Adrenal gland (tissue), 5 donors: ENCODE results near the gene GPATCH2L.

Experiments used
- CTCF ChIP-seq, 6 experiments: fragments of 450-650 bp in 4 of 6; fragments of 200-600 bp in 2 of 6; sonication (generic) in 1 of 6; IDR thresholded peaks; 1 replicate in 5 of 6; 2 replicates in 1 of 6; pipeline versions ENCODE4 v1.5.1 to v1.8.0; 2016 to 2021; ENCODE audit warnings: antibody characterized with exemption in 6 of 6, mild to moderate bottlenecking in 2 of 6, moderate library complexity in 1 of 6
- POLR2A ChIP-seq, 2 donors: fragments of 450-650 bp; IDR thresholded peaks; one replicate each; pipeline ENCODE4 v1.6.1; 2017; ENCODE audit warnings: antibody characterized with exemption in 2 of 2, mild to moderate bottlenecking in 2 of 2, moderate library complexity in 1 of 2
- donor health status: DM: no; HTN: no; CAD: no.

- TF ChIP-seq CTCF (IDR thresholded peaks at IDR 0.05), result no peak
- no peak for TF ChIP-seq POLR2A (IDR thresholded peaks at IDR 0.05)
Observed at GRCh38 chr14:76232800-76233199, 81.1 kb downstream of the GPATCH2L start.
